Vagina (tissue), 2 donors: ENCODE data around the gene CFAP53. TPM values are rescaled to one million over a fixed set of nuclear protein-coding genes. Genes with fewer than 3 reads are reported as not detected.

Experiments used
- DNase-seq, 2 donors: peaks; one replicate each; pipeline ENCODE4 v3.0.0-alpha.2; 2017; ENCODE audit errors: extremely low spot score in 2 of 2
- H3K27ac ChIP-seq: fragments of 200-600 bp; sonication (generic); one replicate; pipeline ENCODE4 v1.5.1; 2019
- H3K27me3 ChIP-seq: fragments of 200-600 bp; sonication (generic); one replicate; pipeline ENCODE4 v1.5.1; 2019
- H3K36me3 ChIP-seq, 2 donors: fragments of 200-600 bp; sonication (generic); one replicate each; pipeline ENCODE4 v1.5.1; 2017 to 2019
- H3K4me1 ChIP-seq: fragments of 200-600 bp; sonication (generic); one replicate; pipeline ENCODE4 v1.5.1; 2019
- H3K4me3 ChIP-seq, 2 donors: fragments of 200-600 bp; sonication (generic); 1 replicate in 1 of 2; 2 replicates in 1 of 2; pipeline ENCODE4 v1.5.1; 2016 to 2019
- H3K9me3 ChIP-seq: fragments of 200-600 bp; sonication (generic); one replicate; pipeline ENCODE4 v1.5.1; 2019
- POLR2A ChIP-seq, 2 donors: fragments of 450-650 bp; IDR thresholded peaks; one replicate each; pipeline ENCODE4 v1.6.1; 2017; ENCODE audit warnings: antibody characterized with exemption in 2 of 2, mild to moderate bottlenecking in 2 of 2, moderate library complexity in 2 of 2
- POLR2AphosphoS5 ChIP-seq, 2 donors: sonication (generic); formaldehyde crosslinking; IDR thresholded peaks; one replicate each; pipeline ENCODE4 v1.9.0; 2017; ENCODE audit warnings: antibody characterized with exemption in 2 of 2, mild to moderate bottlenecking in 2 of 2, low read depth in 1 of 2; ENCODE audit not compliant: insufficient read depth in 1 of 2
- intact Hi-C: fragments of 100-400 bp; cut with DNase I; formaldehyde crosslinking; loops from one replicate; pipeline ENCODE4 v1.15.1; 2023
- total RNA-seq: library from RNA; depleted of rRNA; stranded (reverse); fragments of >200 nt; gene quantifications from one replicate; pipeline ENCODE4 v1.2.3, GENCODE V29; 2016
- TF ChIP-seq, protein P1 (sequence below), 3 experiments: fragments of 450-650 bp in 2 of 3; fragments of 200-600 bp in 1 of 3; sonication (generic) in 1 of 3; IDR thresholded peaks; one replicate each; pipeline ENCODE4 v1.5.1; 2017 to 2019; ENCODE audit warnings: antibody characterized with exemption in 3 of 3, mild to moderate bottlenecking in 2 of 3, moderate library complexity in 2 of 3

Gene CFAP53
- total RNA-seq, 1 donor from 2014 or later, result not detected

DNA sequence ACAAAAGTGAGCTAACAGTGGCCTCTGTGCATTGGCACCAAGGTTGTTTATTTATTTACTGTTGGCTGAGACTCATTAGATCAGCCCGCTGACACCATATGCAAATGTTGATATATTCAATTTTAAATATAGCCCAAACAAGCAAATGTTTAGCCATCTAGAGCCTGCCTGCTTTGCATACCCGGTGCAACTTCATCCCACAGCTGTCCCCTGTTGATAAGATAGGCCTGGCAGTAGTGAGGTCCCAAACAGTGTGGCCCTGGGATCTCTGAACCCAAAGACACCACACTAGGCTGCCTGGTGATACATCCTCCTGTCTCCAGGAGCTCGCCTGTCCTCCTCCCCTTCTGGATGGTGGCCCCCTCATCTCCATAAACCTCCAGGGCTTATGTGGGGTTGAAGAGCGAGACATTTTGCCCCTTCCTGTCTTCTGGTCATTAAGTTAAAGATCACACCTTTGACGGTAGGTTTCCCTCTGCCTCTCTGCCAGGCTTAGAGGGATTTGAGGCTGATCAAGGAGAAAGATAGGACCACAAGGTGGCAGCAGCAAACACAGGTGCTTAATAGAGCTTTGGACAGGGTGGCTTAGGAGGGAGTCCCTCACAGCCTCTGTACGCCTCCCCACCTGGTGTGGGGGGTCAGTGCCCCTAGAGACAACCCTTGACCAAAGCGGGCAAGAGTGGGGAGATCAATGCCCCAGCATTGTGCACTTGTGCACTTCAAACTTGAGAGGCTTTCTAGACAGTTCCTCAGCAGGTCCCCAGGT lies 47.7 kb downstream of the CFAP53 start:
- Histone ChIP-seq H3K4me1 (no peaks in the 10 kb centered on the region), H3K27ac (no peak overlapping the region), H3K27me3 (no peaks in the 10 kb centered on the region), H3K36me3 (no peaks in the 10 kb centered on the region), H3K9me3 (no peaks in the 10 kb centered on the region), H3K4me3 (no peak overlapping the region)
- intact Hi-C loops, result no loop called here
- TF ChIP-seq POLR2AphosphoS5 (IDR thresholded peaks at IDR 0.05; ENCODE audit: insufficient read depth in 1 of 2, low read depth in 1 of 2), result no peak
- no peak for TF ChIP-seq POLR2A (IDR thresholded peaks at IDR 0.05)
- TF ChIP-seq, protein P1, sequence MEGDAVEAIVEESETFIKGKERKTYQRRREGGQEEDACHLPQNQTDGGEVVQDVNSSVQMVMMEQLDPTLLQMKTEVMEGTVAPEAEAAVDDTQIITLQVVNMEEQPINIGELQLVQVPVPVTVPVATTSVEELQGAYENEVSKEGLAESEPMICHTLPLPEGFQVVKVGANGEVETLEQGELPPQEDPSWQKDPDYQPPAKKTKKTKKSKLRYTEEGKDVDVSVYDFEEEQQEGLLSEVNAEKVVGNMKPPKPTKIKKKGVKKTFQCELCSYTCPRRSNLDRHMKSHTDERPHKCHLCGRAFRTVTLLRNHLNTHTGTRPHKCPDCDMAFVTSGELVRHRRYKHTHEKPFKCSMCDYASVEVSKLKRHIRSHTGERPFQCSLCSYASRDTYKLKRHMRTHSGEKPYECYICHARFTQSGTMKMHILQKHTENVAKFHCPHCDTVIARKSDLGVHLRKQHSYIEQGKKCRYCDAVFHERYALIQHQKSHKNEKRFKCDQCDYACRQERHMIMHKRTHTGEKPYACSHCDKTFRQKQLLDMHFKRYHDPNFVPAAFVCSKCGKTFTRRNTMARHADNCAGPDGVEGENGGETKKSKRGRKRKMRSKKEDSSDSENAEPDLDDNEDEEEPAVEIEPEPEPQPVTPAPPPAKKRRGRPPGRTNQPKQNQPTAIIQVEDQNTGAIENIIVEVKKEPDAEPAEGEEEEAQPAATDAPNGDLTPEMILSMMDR (IDR thresholded peaks at IDR 0.05), result no peak
- no peak for DNase-seq

GRCh38 chr18:50209311-50209710 lies 57.0 kb downstream of the CFAP53 start:
- no peak overlapping the region for H3K4me3 ChIP-seq
- no peaks in the 10 kb centered on the region for H3K27me3 ChIP-seq
- H3K4me1 ChIP-seq, result no peaks in the 10 kb centered on the region
- no peak for DNase-seq
- TF ChIP-seq, protein P1 (IDR thresholded peaks at IDR 0.05), result no peak
- TF ChIP-seq POLR2AphosphoS5 (IDR thresholded peaks at IDR 0.05; ENCODE audit: insufficient read depth in 1 of 2, low read depth in 1 of 2) (no peak), POLR2A (IDR thresholded peaks at IDR 0.05) (no peak)
- H3K27ac ChIP-seq, result no peak overlapping the region
- H3K9me3 ChIP-seq, result no peaks in the 10 kb centered on the region
- intact Hi-C loops, result no loop called here
- H3K36me3 ChIP-seq, result no peaks in the 10 kb centered on the region

GRCh38 chr18:50207722-50208121 lies 58.6 kb downstream of the CFAP53 start:
- no peaks in the 10 kb centered on the region for H3K27me3 ChIP-seq
- TF ChIP-seq, protein P1 (IDR thresholded peaks at IDR 0.05), result no peak
- no peak for TF ChIP-seq POLR2AphosphoS5 (IDR thresholded peaks at IDR 0.05; ENCODE audit: insufficient read depth in 1 of 2, low read depth in 1 of 2)
- no peak for TF ChIP-seq POLR2A (IDR thresholded peaks at IDR 0.05)
- no peaks in the 10 kb centered on the region for H3K9me3 ChIP-seq
- no peak overlapping the region for H3K4me3 ChIP-seq
- intact Hi-C loops, result no loop called here
- no peak for DNase-seq
- H3K4me1 ChIP-seq, result no peaks in the 10 kb centered on the region
- no peaks in the 10 kb centered on the region for H3K36me3 ChIP-seq
- no peak overlapping the region for H3K27ac ChIP-seq

DNA sequence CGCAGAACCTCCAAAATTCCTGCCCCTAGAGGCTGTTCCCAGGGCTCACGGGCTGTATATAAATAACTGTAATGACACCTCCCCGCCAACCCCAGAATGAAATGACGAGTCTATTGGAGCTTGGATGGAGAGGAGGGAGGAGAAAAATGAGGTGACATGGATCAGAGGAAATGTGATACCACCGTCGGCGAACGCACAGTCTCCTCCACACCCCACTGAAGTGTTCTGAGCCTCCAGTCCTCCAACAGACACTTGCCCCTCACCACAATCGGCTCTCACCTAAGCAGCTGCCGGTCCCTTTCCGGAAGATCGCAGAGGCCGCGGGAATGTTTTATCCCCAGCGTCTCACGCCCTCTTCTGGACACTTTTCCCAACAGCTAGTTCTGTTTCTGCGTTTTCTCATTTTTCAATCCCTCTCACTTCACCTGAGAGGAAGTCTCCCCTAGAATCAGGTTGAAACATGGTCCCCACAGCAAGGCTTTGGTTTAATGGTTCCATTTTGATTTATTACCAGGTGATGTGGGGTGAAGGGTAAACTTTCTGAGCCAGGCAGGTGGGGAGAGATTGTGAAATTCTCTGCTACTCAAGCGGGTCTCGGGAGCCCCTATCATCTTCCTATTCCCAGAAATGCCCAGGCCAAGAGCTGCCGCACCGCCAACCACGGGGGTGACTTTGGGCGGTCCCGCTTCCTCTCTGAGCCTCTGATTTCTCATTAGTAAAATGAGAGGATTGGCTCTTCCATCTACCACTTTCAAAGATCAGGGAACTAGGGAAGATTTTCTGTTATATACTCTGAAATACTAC lies 62.3 kb downstream of the CFAP53 start:
- Histone ChIP-seq H3K27me3 (no peaks in the 10 kb centered on the region), H3K4me1 (no peaks in the 10 kb centered on the region), H3K27ac (no peak overlapping the region), H3K36me3 (no peaks in the 10 kb centered on the region), H3K9me3 (no peaks in the 10 kb centered on the region), H3K4me3 (no peak overlapping the region)
- intact Hi-C loops, result no loop called here
- TF ChIP-seq, protein P1 (IDR thresholded peaks at IDR 0.05), result peak in 2 of 3 experiments; percentile 25 to 36
- no peak for TF ChIP-seq POLR2A (IDR thresholded peaks at IDR 0.05)
- DNase-seq, result no peak
